8988T (cell line): ENCODE data around the gene SERPINH1.

Experiments used
- DNase-seq: peaks from one replicate; pipeline ENCODE4 v3.0.0; 2011

The SERPINH1 gene

GRCh38 chr11:75562048-75562835 is at the start of gene SERPINH1:
SERPINH1 (plus strand) TSS chr11:75562253; CDS start chr11:75566350, 4,097 bp downstream.
- DNase-seq = peak; percentile 94

DNA sequence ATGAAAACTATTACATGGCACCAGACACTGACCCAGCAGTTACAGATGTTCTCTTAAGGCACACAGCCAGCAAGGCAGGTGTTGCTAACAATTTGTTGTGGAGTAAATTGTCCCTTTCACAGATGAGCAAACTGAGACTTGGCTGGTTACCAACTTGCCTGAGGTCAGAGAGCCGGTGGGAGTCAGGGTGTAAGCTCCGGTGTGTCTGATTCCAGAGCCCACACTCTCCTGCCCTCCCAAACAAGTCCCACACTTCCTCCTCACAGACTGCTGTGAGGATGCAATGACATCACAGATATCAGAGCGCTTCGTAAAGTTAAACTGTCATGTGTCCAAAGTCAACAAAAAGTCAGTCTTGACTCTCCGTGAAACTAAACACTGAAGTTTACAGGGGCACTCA is 48.8 kb upstream of the SERPINH1 start:
- no peak for DNase-seq

DNA sequence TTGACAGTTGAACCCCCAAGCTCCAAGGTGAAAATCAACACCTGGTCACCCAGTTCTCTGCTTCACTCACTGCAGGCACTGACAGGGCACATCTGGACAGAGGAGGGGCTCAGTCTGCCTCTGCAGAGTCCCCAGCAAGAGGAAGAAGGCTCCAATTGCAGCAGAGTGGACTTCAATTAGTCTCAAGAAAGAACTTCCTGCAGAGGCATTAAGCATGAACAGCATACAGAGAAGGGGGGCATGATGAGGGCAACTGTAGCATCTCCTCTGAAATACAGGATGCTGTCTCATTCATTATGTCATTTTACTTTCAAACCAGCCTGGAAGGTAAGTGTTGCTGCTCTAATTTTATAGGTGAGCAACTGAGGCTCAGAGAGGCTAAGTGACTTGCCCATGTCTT is 47.5 kb upstream of the SERPINH1 start:
- no peak for DNase-seq

GRCh38 chr11:75516140-75516539 is 45.9 kb upstream of the SERPINH1 start:
- no peak for DNase-seq

DNA sequence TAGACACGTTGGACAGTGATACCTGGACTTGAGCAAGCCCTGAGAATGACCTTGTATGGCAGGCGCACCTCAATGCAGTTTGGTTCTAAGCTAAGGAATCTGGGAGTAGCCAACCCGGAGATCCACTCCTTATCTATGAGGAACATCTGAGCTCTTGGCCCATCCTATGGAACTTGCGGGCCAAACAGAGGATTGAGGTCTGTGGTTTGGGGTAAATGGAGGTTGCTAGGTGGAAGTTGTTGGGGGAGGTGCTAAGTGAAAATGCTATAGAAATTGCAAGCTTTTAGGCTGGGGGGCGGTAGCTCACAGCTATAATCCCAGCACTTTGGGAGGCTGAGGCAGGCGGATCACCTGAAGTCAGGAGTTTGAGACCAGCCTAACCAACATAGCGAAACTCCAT is 45.2 kb upstream of the SERPINH1 start:
- DNase-seq = no peak

- DNase-seq = no peak
These were observed 43.9 kb upstream of the SERPINH1 start for GRCh38 chr11:75518204-75518549.

DNA sequence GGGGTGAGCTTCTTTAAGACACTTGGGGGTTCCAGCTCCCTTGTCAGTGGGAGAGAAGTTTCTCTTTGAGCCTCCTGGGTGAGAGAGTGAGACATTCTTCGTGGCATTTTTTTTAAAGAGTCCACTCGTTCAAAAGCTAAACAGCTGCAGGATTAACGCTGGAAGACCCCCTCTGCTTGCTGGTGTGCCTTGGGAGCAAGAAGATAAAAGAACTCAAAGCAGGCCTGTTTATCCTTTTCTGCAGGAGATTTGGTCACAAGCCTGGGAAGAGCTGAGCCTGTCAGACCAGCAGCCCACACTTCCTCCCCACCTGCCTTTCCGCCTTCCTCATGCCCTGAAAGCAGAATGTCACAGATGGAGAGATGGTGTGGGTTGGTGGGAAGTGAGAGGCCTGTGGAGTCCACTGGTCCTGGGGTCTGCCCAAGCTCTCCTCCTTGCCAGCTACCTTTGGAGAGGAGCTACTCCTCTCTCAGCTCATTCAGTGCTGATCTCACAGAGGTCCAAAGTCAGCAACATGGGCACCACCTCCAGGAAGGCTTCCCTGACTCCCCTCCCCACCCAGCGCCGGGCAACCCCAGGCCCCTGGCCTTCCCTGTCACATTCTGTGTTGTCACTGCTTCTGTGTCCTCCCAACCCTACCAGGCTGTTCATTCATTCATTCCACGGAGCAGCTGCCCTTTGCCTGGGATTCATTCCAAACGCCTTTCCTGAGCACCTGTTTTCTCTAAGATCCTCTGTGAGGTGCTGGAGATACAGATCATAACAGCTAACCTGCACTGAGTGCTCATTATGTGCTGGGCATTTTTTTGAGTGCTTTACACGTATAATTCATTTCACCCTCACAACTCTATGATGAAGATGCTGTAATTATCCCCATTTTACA is 43.0 kb upstream of the SERPINH1 start:
- DNase-seq = no peak

DNA sequence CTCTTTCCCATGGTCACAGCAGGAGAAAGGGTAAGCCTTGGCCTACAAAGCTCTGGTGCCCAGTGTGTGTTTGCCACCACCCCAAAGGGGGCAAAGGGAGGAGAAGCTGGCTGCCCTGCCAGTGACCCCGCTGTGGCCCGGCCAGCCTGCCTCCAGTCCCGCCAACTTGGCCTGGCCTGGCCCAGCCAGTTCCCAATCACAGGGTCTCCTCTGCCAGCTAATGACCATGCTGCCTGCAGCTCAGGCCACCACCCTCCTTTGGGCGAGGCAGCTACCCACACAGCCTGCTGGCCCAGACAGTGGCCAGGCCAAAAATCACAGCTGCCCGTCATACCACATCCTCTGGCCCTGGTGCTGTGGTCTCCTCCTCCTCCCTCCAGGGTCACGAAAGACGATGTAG is 41.4 kb upstream of the SERPINH1 start:
- DNase-seq = no peak

GRCh38 chr11:75522286-75523044 is 39.6 kb upstream of the SERPINH1 start:
- no peak for DNase-seq

DNA sequence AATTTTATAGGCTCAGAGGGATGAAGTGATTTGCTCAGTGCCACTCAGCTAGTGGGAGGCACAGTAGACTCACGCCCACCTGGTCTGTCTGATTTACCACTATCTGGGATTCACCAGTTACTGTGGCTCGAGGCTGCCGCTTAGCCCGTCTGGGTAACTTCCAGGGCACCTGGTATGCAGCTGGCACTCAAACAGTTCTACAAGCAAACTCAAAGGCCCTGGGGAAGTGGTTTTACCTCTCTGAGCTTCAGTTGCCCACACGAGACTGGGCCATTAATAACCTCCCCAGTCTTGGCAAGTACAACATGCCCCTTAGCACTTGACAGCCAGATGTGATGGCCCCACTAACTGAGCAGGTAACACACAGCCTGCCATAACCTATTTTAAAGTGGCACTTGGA is 38.9 kb upstream of the SERPINH1 start:
- DNase-seq = no peak

DNA sequence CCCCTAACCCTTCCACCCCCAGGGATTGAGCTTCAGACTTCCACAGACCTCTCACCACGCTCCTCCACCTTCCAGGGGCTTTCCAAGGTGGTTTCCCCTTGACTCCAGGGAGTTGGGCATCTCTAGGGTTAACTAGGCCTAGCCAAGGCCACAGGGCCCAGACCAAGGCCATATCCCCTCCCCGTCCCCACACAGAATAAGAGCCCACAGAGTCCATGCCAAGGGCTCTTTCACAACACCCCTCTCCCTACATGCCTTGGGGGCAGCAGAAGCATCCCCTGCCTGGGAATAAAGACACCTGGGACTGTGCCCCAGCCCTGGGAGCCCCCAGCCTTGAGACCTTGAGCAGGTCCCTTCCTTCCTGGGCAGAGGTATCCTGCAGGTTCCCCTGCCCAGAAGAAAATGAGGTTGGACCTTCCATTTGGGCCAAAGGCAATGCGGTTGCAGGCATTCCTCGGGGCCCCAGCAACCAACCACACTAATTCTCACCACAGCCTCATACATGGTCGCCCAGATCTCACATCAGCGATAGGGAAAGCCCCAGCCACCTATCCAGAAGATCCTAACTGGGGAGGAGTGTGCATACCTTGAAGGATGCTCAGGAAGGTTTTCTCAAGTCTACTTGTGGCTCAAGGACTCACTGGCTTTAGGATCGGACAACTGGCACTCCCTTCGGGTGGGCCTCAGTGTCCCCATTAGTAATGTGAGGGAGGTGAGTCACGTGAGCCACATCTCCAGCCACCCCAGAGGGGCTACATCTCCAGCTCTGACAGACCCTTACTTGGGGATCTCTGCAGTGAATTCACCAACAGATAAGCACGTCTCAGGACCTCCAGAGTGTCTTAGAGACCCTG is 38.0 kb upstream of the SERPINH1 start:
- DNase-seq = no peak

DNA sequence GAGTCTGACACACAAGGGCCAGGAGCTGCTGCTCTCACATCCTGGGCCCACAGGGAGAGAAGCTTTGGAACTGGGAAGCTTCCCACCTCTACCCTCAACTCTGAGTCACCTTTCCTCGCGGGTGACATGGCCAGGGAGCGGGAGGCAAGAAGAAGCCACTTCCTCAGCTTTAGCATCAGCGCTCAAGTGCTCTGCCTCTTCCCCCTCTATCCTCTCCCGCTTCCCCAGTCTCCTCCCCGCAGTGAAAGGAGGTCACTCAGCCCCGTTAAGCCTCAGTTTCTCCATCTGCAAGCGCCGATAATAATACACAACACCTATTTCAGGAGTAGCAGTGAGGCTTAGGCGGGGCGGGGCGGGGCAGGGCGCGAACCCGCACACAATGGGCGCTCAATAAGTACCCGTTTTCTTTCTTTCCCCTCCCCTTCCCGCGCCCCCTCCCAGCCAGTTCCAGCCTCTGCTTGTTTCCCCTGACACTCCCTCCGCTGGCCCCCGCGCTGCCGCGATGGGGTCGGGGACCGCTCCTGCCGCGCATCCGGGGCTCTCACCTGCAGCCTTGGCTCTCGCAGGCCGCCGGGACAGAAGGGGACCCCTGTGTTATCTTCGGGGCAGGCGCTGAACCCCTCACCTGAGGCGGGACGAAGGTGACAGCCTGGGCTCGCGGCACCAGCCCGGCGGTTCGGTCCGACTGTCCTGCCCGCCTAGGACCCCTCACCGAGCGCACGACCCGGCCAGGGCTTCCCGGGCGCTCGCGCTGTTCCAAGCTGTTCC is 37.2 kb upstream of the SERPINH1 start:
- DNase-seq = peak; percentile 65

DNA sequence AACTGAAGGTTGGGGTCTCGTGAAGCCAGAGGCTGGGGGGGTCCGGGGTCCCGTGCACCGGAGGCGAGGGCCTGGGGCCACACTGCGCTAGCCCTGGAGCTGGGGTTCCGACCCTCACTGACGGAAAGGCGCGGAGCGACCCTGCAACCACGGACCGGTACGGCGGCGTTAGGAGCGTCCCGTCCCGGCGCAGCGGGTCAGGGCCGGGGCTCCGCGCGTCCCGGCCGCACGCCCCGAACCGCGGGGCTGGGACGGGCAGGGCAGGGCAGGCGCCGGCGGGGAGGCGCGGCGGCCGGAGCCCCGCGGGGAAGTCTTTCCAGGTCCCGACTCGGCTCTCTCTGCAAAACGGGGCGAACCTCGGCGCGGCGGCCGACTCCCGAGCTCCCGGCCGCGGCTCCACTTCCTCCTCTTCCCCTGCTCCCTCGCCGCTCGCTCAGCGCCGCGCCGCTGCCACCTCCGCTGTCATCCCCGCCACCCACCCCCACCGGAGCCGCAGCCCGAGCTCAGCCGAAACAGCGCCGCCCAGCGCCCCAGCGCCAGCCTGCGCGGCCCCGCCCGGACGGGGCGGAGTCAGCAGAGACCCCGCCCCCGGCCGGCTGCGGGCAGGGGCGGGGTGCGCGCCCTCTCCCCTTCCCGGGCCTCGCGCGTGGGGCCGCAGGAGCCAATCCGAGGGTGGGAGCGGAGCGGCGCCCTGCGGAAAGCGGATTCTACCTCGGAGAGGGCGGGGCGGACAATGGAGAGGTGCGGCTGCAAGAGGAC is 36.4 kb upstream of the SERPINH1 start, which contains the start of gene GDPD5:
Gene GDPD5 (minus strand): TSS at position 509 of the 759 bp plus-strand sequence. CDS start 48,206 bp downstream, outside the sequence.
- DNase-seq = peak; percentile 100

DNA sequence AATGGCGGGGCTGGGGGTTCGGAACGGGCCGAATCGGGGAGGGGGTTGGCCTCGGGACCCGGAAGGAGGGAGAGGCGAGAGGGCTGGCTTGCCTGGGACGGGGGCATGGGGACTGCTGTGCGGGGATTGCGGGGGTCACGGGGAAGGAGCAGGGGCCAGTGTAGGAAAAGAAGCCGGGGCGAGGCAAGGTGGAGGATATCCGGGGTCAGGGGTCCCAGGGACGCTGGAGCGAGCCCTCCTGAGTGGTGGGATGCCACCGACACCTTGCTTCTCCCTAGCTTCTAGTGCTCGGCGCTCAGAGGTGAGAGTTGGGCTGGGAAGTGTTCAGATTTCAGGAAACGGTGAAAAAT is 35.9 kb upstream of the SERPINH1 start:
- DNase-seq = no peak

DNA sequence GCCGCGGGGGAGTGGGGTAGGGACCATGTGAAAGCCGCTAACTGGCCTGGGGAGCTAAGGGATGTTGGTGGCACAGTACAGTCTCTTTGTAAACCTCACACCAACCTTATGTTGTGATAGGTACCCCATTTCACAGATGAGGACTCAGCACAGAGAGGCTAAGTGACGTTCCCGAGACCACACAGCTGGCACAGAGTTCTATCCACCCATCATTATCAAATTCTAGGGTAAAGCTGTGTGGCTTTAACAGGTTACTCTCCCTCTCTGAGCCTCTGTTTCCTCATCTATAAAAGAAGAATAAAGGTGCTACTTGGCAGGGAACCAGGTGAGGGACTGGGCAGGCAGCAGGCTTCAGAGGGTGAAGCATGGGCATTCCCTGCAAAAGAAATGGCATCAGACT is 34.9 kb upstream of the SERPINH1 start:
- no peak for DNase-seq

- no peak for DNase-seq
These were observed 33.9 kb upstream of the SERPINH1 start for GRCh38 chr11:75527938-75528735.

GRCh38 chr11:75530577-75530976 is 31.5 kb upstream of the SERPINH1 start:
- no peak for DNase-seq

DNA sequence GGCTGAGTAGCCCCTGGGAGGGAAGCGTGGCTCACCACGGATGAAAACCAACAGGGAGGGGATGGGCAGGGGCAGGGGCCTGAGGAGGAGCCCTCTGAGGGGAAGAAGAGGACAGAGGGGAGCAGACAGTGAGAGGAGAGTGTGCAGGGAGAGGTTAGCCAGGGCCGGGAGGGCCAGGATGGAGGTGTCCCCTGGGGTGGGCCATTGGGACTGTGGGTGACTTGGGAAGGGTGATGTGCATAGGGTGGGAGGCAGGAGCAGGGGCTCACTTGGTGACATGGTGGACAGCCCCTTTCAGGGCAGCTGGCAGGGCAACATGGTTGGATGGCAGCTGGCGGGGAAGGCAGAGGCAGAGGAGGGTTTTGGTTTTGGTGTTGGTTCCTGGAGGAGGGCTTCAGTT is 30.7 kb upstream of the SERPINH1 start:
- no peak for DNase-seq

DNA sequence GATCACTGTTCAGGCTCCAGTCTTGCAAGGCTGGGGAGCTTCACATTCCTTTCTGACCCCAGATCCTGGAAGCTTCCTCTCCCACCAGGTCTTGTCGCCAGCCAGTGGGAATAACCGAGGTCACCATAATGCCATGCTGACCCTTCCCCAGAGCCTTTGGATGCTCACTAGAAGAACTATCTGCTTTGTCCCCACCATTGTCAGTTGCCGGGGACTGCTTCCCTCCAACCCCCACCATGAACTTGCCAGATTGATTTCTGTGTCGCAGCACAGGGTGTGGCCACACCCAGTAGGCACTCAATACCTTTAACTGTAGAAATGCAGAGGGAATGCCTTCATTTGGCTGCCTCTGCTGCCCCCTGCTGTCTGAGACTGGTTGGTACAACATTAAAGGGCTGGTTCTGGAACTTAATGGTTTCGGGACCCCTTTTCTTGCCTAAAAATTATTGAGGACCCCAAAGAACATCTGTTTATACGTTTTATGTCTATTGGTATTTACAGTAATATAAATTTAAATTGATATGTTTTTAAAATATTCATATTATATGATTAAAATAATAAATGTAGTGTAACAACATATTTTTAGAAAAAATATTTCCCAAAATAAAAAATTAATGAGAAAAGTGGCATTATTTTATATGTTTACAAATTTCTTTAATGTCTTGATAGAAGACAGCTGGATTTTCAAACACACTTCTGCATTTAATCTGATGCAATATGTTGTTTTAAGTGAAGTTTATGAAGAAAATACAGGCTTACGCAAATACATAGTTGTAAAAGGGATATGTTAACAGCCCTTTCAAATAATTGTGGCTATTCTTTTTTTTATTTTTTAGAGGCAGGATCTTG is 29.6 kb upstream of the SERPINH1 start:
- DNase-seq = peak; percentile 93
